Measurements from ENCODE around the gene MEGF11.

MEGF11 gene

DNA sequence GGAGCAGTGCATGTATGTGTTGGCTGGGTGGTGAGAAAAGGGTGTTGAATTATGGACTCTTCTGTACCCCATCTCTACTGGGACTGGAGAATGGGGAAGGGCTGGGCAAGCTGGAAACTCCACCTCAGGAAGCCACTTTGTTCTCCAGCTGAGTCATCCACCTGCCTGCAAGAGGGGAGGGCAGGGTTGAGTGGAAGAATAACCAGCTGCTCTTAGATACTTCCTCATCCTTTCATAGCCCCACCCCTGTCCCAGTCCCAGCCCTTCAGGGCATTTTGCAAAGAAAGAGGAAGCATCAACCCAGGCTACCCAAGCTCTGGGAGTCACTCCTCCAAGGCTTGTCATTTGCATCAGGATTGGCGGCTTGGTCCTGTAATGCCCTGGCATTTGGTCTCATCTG is 351.2 kb downstream of the MEGF11 start:
- Histone ChIP-seq H3K4me1 (ENCODE audit: insufficient read depth, insufficient read length) (peaks cover 9% of the 10 kb centered on the region), H3K36me3 (ENCODE audit: insufficient read depth, insufficient read length, low read length) (peaks cover 54% of the 10 kb centered on the region), H3K9me3 (ENCODE audit: insufficient read depth, low read length) (no peaks in the 10 kb centered on the region), H3K27me3 (ENCODE audit: insufficient read depth, insufficient read length) (no peaks in the 10 kb centered on the region), H3K9ac (ENCODE audit: insufficient read length, low read depth) (no peak overlapping the region), H3K4me3 (ENCODE audit: insufficient read length, low read depth) (no peak overlapping the region)
- peak; percentile 55 for DNase-seq (ENCODE audit: low read depth, low spot score)
- TF ChIP-seq YY1 (IDR thresholded peaks at IDR 0.05; ENCODE audit: insufficient read depth, insufficient read length) = no peak

DNA sequence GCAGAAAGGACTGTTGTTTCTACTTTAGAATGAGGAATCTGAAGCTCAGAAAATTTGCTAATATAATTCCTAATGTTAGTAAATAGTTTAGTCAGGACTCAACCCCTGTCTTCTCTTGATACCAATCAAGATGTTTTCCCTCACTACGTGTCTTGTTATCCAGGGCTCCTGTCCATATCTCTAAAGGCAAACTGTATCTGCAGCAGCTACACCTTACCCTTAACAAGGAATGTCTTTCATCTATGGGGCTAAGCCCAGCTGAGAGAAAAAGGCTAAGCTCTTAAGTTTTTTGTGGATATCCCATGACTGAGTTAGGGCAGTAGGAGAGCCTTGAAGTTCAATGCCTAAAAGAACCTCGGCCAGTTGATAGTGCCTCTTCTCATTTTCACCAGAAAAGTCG is 351.7 kb downstream of the MEGF11 start:
- no peak overlapping the region for H3K4me3 ChIP-seq (ENCODE audit: insufficient read length, low read depth)
- H3K27me3 ChIP-seq (ENCODE audit: insufficient read depth, insufficient read length) = no peaks in the 10 kb centered on the region
- H3K36me3 ChIP-seq (ENCODE audit: insufficient read depth, insufficient read length, low read length) = peaks cover 54% of the 10 kb centered on the region
- peaks cover 9% of the 10 kb centered on the region for H3K4me1 ChIP-seq (ENCODE audit: insufficient read depth, insufficient read length)
- TF ChIP-seq SUZ12 (IDR thresholded peaks at IDR 0.05; ENCODE audit: extremely low read depth, insufficient read depth, insufficient read length) (no peak), ZNF274 (IDR thresholded peaks at IDR 0.05; ENCODE audit: low read depth, low read length) (no peak), YY1 (IDR thresholded peaks at IDR 0.05; ENCODE audit: insufficient read depth, insufficient read length) (no peak)
- no peak overlapping the region for H3K9ac ChIP-seq (ENCODE audit: insufficient read length, low read depth)
- DNase-seq (ENCODE audit: low read depth, low spot score) = no peak
- no peaks in the 10 kb centered on the region for H3K9me3 ChIP-seq (ENCODE audit: insufficient read depth, low read length)

DNA sequence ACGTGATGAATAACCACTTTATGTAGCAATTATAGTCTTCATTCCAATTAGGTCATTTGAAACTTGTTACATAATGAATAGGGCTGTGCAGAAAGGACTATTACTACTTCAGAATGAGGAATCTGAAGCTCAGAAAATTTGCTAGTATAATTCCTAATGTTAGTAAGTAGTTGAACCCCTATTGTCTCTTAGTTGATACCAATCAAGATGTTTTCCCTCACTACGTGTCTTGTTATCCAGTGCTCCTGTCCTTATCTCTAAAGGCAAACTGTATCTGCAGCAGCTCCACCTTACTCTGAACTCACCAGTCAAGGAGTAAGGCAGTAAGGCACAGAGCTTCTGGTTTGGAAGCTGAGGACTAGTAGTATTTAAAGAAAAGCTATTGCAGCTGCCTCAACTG is 352.2 kb downstream of the MEGF11 start:
- no peak overlapping the region for H3K4me3 ChIP-seq (ENCODE audit: insufficient read length, low read depth)
- no peaks in the 10 kb centered on the region for H3K9me3 ChIP-seq (ENCODE audit: insufficient read depth, low read length)
- peaks cover 54% of the 10 kb centered on the region for H3K36me3 ChIP-seq (ENCODE audit: insufficient read depth, insufficient read length, low read length)
- H3K4me1 ChIP-seq (ENCODE audit: insufficient read depth, insufficient read length) = peaks cover 9% of the 10 kb centered on the region
- H3K9ac ChIP-seq (ENCODE audit: insufficient read length, low read depth) = no peak overlapping the region
- TF ChIP-seq ZNF274 (IDR thresholded peaks at IDR 0.05; ENCODE audit: low read depth, low read length) (no peak), YY1 (IDR thresholded peaks at IDR 0.05; ENCODE audit: insufficient read depth, insufficient read length) (no peak), SUZ12 (IDR thresholded peaks at IDR 0.05; ENCODE audit: extremely low read depth, insufficient read depth, insufficient read length) (no peak)
- H3K27me3 ChIP-seq (ENCODE audit: insufficient read depth, insufficient read length) = no peaks in the 10 kb centered on the region
- DNase-seq (ENCODE audit: low read depth, low spot score) = no peak

DNA sequence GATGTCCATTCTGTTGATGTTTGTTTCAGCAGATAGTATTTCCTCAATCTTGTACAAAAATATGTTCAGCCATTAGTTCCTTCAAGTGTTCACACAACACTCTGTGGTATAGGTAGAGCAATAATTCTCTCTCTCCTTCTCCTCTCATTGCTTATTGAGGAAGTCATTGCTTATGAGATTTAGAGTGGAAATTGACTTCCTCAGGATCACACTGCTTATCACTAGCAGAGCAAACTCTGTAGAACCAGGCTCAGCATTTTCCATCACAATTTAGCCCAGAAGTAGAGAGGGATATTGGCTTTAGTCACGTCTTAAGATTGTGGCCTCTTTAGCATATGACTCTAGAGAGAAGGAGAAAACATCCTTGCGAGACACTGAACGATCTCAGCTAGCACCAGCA is 353.1 kb downstream of the MEGF11 start:
- Histone ChIP-seq H3K4me3 (ENCODE audit: insufficient read length, low read depth) (no peak overlapping the region), H3K9ac (ENCODE audit: insufficient read length, low read depth) (no peak overlapping the region), H3K36me3 (ENCODE audit: insufficient read depth, insufficient read length, low read length) (peaks cover 59% of the 10 kb centered on the region), H3K27me3 (ENCODE audit: insufficient read depth, insufficient read length) (no peaks in the 10 kb centered on the region), H3K4me1 (ENCODE audit: insufficient read depth, insufficient read length) (peaks cover 9% of the 10 kb centered on the region), H3K9me3 (ENCODE audit: insufficient read depth, low read length) (no peaks in the 10 kb centered on the region)
- no peak for TF ChIP-seq YY1 (IDR thresholded peaks at IDR 0.05; ENCODE audit: insufficient read depth, insufficient read length)
- no peak for TF ChIP-seq ZNF274 (IDR thresholded peaks at IDR 0.05; ENCODE audit: low read depth, low read length)
- no peak for TF ChIP-seq SUZ12 (IDR thresholded peaks at IDR 0.05; ENCODE audit: extremely low read depth, insufficient read depth, insufficient read length)
- DNase-seq (ENCODE audit: low read depth, low spot score) = no peak

DNA sequence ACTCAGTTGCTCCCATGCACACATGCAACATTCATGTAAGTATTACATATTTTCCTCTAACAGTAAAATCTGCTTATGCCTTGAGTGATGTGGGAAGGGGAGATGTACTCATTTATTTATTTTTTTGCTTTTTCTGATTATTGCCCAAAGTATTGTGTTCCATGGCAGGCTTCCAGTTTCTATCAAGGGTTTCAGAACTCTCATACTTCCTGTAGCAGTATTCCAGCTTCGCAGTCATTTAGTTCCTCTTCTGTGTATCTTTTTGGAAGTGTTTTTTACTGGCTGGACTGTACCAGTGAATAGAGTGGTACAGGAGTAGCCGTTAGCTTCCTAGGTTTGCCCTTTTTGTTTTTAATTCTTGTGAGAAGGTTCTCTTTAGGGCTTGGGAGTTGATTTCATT is 357.3 kb downstream of the MEGF11 start:
- Histone ChIP-seq H3K27me3 (ENCODE audit: insufficient read depth, insufficient read length) (no peaks in the 10 kb centered on the region), H3K9me3 (ENCODE audit: insufficient read depth, low read length) (no peaks in the 10 kb centered on the region), H3K36me3 (ENCODE audit: insufficient read depth, insufficient read length, low read length) (peaks cover 57% of the 10 kb centered on the region)

DNA sequence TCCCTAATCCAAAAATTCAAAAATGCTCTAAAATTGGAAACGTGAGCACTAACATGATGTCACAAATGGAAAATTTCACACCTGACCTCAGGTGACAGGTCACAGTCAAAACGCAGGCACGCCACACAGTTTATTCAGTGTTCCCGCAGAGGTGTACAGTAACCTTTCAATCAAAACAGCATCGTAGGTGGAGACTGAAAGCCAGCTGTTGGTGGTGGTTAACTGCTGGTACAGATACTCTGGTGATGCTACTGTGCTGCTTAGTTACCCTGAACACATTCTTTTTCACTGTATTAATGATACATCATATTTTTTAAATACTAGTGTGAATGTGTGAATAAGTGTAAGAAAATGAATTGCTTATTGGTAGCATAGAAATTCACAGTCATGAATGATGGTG is 360.5 kb downstream of the MEGF11 start:
- H3K36me3 ChIP-seq (ENCODE audit: insufficient read depth, insufficient read length, low read length) = peaks cover 59% of the 10 kb centered on the region
- H3K4me3 ChIP-seq (ENCODE audit: insufficient read length, low read depth) = no peak overlapping the region
- no peak for DNase-seq (ENCODE audit: low read depth, low spot score)
- no peaks in the 10 kb centered on the region for H3K27me3 ChIP-seq (ENCODE audit: insufficient read depth, insufficient read length)
- no peaks in the 10 kb centered on the region for H3K9me3 ChIP-seq (ENCODE audit: insufficient read depth, low read length)
- no peaks in the 10 kb centered on the region for H3K4me1 ChIP-seq (ENCODE audit: insufficient read depth, insufficient read length)
- TF ChIP-seq YY1 (IDR thresholded peaks at IDR 0.05; ENCODE audit: insufficient read depth, insufficient read length) (no peak), ZNF274 (IDR thresholded peaks at IDR 0.05; ENCODE audit: low read depth, low read length) (no peak), SUZ12 (IDR thresholded peaks at IDR 0.05; ENCODE audit: extremely low read depth, insufficient read depth, insufficient read length) (no peak)
- no peak overlapping the region for H3K9ac ChIP-seq (ENCODE audit: insufficient read length, low read depth)

More for the DNA sequence above, 357.3 kb downstream of the MEGF11 start:
- no peak overlapping the region for H3K4me3 ChIP-seq (ENCODE audit: insufficient read length, low read depth)
- H3K9ac ChIP-seq (ENCODE audit: insufficient read length, low read depth) = no peak overlapping the region
- no peak for DNase-seq (ENCODE audit: low read depth, low spot score)
- TF ChIP-seq SUZ12 (IDR thresholded peaks at IDR 0.05; ENCODE audit: extremely low read depth, insufficient read depth, insufficient read length) = no peak
- TF ChIP-seq ZNF274 (IDR thresholded peaks at IDR 0.05; ENCODE audit: low read depth, low read length) = no peak
- TF ChIP-seq YY1 (IDR thresholded peaks at IDR 0.05; ENCODE audit: insufficient read depth, insufficient read length) = no peak
- no peaks in the 10 kb centered on the region for H3K4me1 ChIP-seq (ENCODE audit: insufficient read depth, insufficient read length)

DNA sequence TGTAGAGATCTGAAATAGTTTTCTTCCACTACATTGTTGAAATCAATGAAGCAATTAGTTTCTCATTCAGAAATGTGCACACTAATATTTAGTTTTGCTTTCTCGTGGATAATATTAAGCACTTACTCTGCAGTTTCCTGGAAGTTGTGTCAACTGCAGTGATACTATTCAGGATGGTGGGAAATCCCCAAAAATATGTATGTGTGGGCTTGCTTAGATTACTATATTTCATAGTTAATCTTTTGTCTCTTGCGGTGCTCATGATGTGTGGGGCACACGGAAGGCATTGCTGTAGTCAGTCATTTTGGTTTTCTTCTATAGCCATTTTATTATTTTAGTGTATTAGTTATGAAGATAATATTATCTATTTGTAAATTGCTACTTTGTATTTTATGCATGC is 364.6 kb downstream of the MEGF11 start:
- Histone ChIP-seq H3K36me3 (ENCODE audit: insufficient read depth, insufficient read length, low read length) (peaks cover 70% of the 10 kb centered on the region), H3K4me1 (ENCODE audit: insufficient read depth, insufficient read length) (no peaks in the 10 kb centered on the region), H3K4me3 (ENCODE audit: insufficient read length, low read depth) (no peak overlapping the region), H3K27me3 (ENCODE audit: insufficient read depth, insufficient read length) (no peaks in the 10 kb centered on the region), H3K9me3 (ENCODE audit: insufficient read depth, low read length) (no peaks in the 10 kb centered on the region), H3K9ac (ENCODE audit: insufficient read length, low read depth) (no peak overlapping the region)
- TF ChIP-seq ZNF274 (IDR thresholded peaks at IDR 0.05; ENCODE audit: low read depth, low read length) (no peak), YY1 (IDR thresholded peaks at IDR 0.05; ENCODE audit: insufficient read depth, insufficient read length) (no peak), SUZ12 (IDR thresholded peaks at IDR 0.05; ENCODE audit: extremely low read depth, insufficient read depth, insufficient read length) (no peak)
- DNase-seq (ENCODE audit: low read depth, low spot score) = no peak

DNA sequence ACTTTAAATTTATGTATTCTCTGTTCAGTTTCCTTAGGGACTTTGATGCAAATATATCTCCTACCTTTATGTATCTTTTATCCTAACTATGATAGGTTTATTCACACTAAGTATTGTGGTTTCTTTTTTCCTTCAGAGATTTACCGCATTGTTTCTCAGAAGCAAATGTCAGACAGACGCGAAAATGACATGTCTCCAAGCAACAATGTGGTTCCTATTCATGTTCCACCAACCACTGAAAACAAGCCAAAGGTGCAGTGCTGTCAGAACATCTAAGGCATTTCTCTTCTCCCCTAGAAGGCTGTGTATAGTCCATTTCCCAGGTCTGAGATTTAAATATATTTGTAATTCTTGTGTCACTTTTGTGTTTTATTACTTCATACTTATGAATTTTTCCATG is 366.0 kb downstream of the MEGF11 start:
- Histone ChIP-seq H3K27me3 (ENCODE audit: insufficient read depth, insufficient read length) (no peaks in the 10 kb centered on the region), H3K9me3 (ENCODE audit: insufficient read depth, low read length) (no peaks in the 10 kb centered on the region), H3K4me3 (ENCODE audit: insufficient read length, low read depth) (no peak overlapping the region), H3K36me3 (ENCODE audit: insufficient read depth, insufficient read length, low read length) (peaks cover 74% of the 10 kb centered on the region), H3K9ac (ENCODE audit: insufficient read length, low read depth) (no peak overlapping the region), H3K4me1 (ENCODE audit: insufficient read depth, insufficient read length) (no peaks in the 10 kb centered on the region)
- no peak for TF ChIP-seq ZNF274 (IDR thresholded peaks at IDR 0.05; ENCODE audit: low read depth, low read length)
- no peak for TF ChIP-seq SUZ12 (IDR thresholded peaks at IDR 0.05; ENCODE audit: extremely low read depth, insufficient read depth, insufficient read length)
- TF ChIP-seq YY1 (IDR thresholded peaks at IDR 0.05; ENCODE audit: insufficient read depth, insufficient read length) = no peak
- DNase-seq (ENCODE audit: low read depth, low spot score) = no peak
